Measurements from ENCODE around the gene EFCC1. TPM values are rescaled to one million over a fixed set of nuclear protein-coding genes. Genes with fewer than 3 reads are reported as not detected.

Gene EFCC1
- total and polyA plus RNA-seq, 2 of the 13 experiments (the other 11 are each of a cell fraction or from before 2014, with no cell fraction given): not detected

DNA sequence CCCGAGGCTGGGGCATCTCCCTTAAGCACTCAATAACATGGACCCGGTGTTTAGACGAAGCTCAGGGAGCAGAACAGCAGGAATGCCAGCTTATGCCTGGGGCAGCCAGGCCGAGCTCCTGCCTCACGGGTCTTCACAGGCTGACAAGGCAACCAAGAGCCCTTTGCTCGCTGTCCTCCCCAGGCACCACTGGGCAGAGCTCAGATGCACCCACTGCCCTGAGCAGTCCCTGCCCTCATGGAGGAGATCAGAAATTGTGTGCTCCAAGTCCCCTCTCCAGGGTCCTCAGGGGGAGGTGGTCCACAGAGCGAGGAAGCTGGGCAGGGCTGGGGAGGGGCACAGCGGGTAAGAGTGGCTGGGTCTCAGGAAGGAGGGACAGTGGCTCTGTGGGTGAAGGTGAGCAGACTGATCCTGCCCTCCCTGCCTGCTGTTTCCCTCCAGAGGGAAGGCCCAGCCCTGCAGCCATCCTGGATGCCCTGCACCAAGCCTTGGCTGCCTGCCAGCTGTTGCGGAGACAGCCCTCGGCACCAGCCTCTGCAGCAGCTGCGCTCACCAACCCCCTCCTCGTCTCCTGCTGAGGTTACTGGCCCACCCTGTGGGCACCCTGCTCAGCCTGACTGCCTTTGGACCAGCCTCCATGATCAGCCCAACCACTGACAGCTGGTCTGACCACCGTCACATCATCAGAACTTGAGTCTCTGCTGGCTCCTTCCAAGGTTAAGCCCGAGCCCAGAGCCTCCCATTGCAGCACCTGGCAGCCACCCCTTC is 38.4 kb downstream of the EFCC1 start:
- DNase-seq (ENCODE audit: low spot score) (no peak), FAIRE-seq (no peak), ATAC-seq (peak; percentile 18; the same call in 2 of the 3 replicates)
- in situ Hi-C loops (cut with HindIII; ENCODE audit: extremely low pct_ligation_motif_present, low pct_unique_long_range_greater_than_20kb) (no loop called here), intact Hi-C loops (cut with micrococcal nuclease; ENCODE audit: unreplicated experiment) (no loop called here)
- no TSS peak for BruUV-seq (replicated peaks)
- no peaks in the 10 kb centered on the region for H3K36me3 ChIP-seq (replicated peaks in 1 of 2; ENCODE audit: control insufficient read depth in 1 of 2, insufficient read depth in 2 of 2, low read length in 2 of 2)
- no peak overlapping the region for H3K27ac ChIP-seq (ENCODE audit: extremely low read length, insufficient read depth, low read length)
- H3K9me3 ChIP-seq (ENCODE audit: low read length): no peaks in the 10 kb centered on the region
- TF ChIP-seq ZNF577 (CRISPR knock-in tag; IDR thresholded peaks at IDR 0.05; ENCODE audit: borderline replicate concordance, low read depth): no peak
- no peak for TF ChIP-seq ZNF382 (CRISPR knock-in tag; IDR thresholded peaks at IDR 0.05; ENCODE audit: borderline replicate concordance)
- TF ChIP-seq ZNF879 (CRISPR knock-in tag; IDR thresholded peaks at IDR 0.05): no peak
- TF ChIP-seq NCOR1 (IDR thresholded peaks at IDR 0.05; ENCODE audit: borderline replicate concordance, low read length): no peak
- no peak for TF ChIP-seq EED (CRISPR knock-in tag; IDR thresholded peaks at IDR 0.05)
- TF ChIP-seq ZNF839 (CRISPR knock-in tag; IDR thresholded peaks at IDR 0.05; ENCODE audit: borderline replicate concordance): no peak
- TF ChIP-seq ZNF460 (CRISPR knock-in tag; IDR thresholded peaks at IDR 0.05; ENCODE audit: borderline replicate concordance): no peak
- TF ChIP-seq ZNF18 (CRISPR knock-in tag; IDR thresholded peaks at IDR 0.05; ENCODE audit: insufficient replicate concordance): no peak
- POLR2A ChIA-PET: no interaction called here
- no peak overlapping the region for H3K4me2 ChIP-seq (ENCODE audit: low read depth, low read length)
- H2AFZ ChIP-seq (ENCODE audit: low read length): no peak overlapping the region
- H3K79me2 ChIP-seq (ENCODE audit: insufficient read depth, low read length): no peaks in the 10 kb centered on the region
- WGBS (ENCODE audit: low lambda C conversion rate): 35% methylated on average over 4 of the region's 14 CpGs
- H3K27me3 ChIP-seq (ENCODE audit: control insufficient read depth in 1 of 2, insufficient read depth in 2 of 2, low read length in 2 of 2): peaks cover 1 to 20% of the 10 kb centered on the region in 2 experiments; a peak in 2 of 5 replicates
- no peak overlapping the region for H3K4me3 ChIP-seq (replicated peaks in 1 of 3; ENCODE audit: insufficient read depth in 1 of 3, low read depth in 2 of 3, low read length in 3 of 3)
- H4K20me1 ChIP-seq (ENCODE audit: insufficient read depth, low read length): no peaks in the 10 kb centered on the region
- H3K9ac ChIP-seq (ENCODE audit: insufficient read depth, low read depth, low read length): no peak overlapping the region
- H3K4me1 ChIP-seq (ENCODE audit: insufficient read depth, low read length): peaks cover 20% of the 10 kb centered on the region
- CTCF ChIA-PET (ENCODE audit: low intra/inter-chr PET ratio, low total read pairs): no interaction called here

Measured in HepG2 (cell line).